EL (cell line): ENCODE measurements around the gene DHFR2.
"Not testable (repeated sequence)": the region's sequence is repeated elsewhere in the genome, so short reads cannot be mapped to it uniquely, and the experiment has no call there.

Experiments used
- DNase-seq: peaks from one replicate; pipeline ENCODE4 v3.0.0-alpha.2; 2016

Gene DHFR2

GRCh38 chr3:94062513-94063404 is at the start of gene DHFR2, which contains the start of gene NSUN3:
TSS of gene DHFR2 (minus strand) at chr3:94062916. CDS start at chr3:94061511, 1,405 bp downstream.
TSS of gene NSUN3 (plus strand) at chr3:94063061. CDS start at chr3:94063127, 66 bp downstream.
- peak; percentile 99 for DNase-seq

- DNase-seq = no peak
Observed at GRCh38 chr3:94110854-94111253, 48.1 kb upstream of the DHFR2 start.

DNA sequence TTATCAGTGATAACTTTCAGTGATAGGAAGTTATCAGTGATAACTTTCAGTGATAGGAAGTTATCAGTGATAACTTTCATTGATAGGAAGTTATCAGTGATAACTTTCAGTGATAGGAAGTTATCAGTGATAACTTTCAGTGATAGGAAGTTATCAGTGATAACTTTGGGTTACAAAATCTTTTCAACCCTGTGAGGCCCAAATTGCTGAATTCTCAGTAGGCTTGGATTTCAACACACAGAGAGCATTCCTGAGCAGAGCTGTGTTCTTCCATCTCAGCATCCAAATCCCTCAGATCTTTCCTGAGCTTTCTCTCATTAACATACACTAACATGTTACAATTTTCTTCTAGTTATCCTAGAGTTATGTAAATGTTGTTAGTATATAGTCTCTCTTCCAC is 47.5 kb upstream of the DHFR2 start:
- DNase-seq = not testable (repeated sequence)

- DNase-seq = no peak
Observed at GRCh38 chr3:94106268-94106667, 43.6 kb upstream of the DHFR2 start.

DNA sequence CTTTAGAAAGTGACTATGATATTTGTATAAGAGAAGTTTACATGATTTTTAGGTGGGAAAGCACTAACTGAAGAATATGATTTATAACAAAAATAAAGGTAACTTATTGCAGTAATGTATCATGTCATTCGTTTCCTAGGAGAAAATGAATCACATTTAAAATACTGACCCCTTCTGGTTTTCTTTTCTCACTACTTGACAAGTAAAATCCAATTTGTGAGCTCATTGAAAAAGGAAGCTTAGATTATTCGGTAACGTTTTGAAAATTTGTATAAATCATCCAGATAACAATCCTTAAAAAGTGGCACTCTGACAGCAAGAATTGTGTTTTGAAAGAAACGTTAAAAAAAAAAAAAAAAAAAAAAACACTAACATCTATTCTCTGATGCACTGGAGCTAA is 39.1 kb upstream of the DHFR2 start:
- peak; percentile 2 for DNase-seq

DNA sequence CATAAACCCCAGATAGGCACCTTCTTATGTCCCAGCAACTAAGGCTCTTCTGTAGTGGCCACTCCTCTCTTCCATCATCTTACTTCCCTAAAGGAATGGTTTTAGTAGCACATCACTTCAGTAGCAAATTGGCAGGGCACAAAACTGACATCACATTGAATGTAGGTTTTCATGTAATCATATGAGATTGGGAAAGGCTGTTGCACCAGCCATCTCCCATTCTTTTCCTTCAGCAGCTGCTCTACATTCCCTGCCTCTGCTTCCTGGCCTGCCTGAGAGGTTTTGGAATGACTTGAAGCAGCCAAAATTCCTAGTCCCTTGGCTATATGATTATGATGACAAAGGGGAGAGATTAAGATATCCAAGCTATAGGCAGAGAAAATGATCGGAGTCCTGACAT is 36.6 kb upstream of the DHFR2 start:
- DNase-seq = no peak

GRCh38 chr3:94098452-94098851 is 35.7 kb upstream of the DHFR2 start:
- no peak for DNase-seq

- no peak for DNase-seq
Observed at GRCh38 chr3:94095111-94095510, 32.4 kb upstream of the DHFR2 start.

- no peak for DNase-seq
Observed at GRCh38 chr3:94093151-94093550, 30.4 kb upstream of the DHFR2 start.

- no peak for DNase-seq
Observed at GRCh38 chr3:94092086-94092485, 29.4 kb upstream of the DHFR2 start.

DNA sequence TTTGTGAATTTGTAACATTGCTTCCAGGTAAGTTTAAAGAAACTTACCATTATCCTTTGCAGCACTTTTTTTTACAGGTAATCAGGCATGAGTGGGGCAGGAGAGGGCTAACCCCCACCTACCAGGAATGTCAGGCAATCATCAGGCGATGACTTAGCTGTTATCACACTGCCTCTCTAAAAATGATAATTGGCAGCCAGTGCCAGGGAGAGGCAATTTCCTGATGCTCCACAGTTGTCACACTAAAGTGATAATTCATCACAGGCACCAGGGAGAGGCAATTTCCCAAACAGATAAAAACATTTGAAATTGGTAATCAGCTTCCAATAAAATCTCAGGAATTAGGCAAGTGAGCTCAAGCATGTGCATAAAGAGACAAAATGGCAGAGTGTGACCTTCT is 26.4 kb upstream of the DHFR2 start:
- DNase-seq = no peak

DNA sequence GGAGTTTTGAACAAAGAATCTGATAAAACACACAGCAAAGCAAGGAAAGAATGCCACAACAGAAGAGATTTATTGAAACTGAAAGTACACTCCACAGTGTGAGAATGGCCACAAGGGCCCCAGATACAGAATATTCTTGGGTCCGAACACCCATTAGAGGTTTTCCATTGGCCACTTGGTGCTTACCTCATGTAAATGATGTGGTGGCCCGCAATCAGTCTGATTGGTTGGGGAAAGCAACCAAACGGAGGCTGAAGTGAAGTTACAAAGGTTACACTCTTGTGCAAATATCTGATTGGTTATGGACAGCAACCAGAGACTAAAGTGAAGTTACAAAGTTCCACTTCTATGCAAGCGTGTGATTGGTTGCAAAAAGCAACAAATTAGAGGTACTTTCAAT is 20.5 kb upstream of the DHFR2 start:
- DNase-seq = no peak

DNA sequence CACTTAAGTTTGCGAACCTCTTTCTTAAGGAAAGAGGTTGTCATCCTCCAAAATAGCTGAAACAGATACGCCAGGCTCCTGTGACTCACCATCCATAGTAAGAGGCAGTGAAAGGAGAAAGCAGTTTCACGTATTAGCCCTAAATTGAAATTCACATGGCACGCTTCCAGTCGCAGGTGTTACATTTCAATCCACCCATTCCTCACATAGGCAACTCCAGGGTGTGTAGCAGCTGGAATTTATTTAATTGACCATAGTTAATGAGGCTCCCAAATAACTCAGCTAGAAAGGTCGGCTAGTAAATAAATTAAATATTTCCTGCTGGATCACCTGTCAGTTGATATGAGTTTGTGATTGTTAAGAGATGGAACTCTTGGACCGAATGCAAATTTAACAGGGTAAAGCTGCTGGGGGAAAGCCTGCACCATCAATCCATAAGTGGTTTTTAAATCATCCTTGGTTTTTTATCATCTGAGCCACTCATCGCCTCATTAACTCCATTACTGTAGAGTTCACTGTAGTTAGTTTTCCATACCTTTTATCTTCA is 19.7 kb upstream of the DHFR2 start:
- no peak for DNase-seq

- no peak for DNase-seq
Observed at GRCh38 chr3:94081884-94082283, 19.2 kb upstream of the DHFR2 start.

- DNase-seq = not testable (repeated sequence)
Observed at GRCh38 chr3:94080552-94080951, 17.8 kb upstream of the DHFR2 start.

DNA sequence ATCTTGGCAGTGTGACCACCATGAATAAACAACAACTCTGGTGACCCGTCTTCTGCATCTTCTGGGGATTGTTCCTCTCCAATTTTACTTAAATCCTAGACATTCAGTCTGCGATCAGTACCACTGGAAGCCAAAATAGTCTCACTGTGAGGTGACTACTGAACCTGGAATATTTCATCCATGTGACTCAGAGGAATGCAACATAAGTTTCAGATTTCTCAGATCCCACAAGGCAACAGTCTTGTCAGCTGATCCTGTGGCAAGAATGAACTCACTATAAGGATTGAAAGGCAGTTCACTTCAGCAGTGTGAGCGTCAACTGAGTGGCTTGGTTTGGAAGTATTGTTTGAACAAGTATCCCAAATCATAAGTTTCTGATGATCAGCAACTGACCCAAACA is 13.3 kb upstream of the DHFR2 start:
- DNase-seq = peak; percentile 32

DNA sequence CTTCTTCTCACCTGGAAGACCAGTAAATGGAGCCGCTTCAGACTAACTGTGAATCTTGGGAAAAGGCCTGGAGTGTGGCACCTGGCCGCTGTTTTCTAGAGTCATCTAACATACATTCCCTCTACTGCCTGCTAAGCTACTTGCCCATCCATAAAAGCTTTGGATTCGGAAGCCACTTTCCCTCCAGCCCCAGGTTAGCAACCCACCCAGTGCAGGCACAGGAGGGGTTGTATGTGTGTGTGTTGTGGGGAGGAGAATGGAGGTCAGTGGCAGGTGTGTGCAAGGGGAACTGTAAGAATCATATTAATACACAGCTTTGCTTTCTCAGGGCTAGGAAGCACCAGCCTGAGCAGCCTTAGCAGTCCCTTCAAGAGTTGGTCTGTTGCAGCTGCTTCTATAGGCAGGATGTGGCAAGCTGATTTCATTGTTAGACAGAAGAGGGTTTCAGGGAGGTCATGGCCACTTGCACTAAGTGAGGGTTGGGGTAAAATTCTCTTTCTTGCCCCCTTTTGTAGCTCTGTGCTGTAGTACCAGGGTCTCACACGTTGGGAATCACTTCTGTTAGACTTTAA is 9.1 kb upstream of the DHFR2 start:
- DNase-seq = no peak

GRCh38 chr3:94070341-94070911 is 7.7 kb upstream of the DHFR2 start:
- DNase-seq = no peak

- DNase-seq = peak; percentile 7
Observed at GRCh38 chr3:94069194-94069813, 6.6 kb upstream of the DHFR2 start.

GRCh38 chr3:94066506-94067500 is 4.1 kb upstream of the DHFR2 start:
- DNase-seq = no peak

DNA sequence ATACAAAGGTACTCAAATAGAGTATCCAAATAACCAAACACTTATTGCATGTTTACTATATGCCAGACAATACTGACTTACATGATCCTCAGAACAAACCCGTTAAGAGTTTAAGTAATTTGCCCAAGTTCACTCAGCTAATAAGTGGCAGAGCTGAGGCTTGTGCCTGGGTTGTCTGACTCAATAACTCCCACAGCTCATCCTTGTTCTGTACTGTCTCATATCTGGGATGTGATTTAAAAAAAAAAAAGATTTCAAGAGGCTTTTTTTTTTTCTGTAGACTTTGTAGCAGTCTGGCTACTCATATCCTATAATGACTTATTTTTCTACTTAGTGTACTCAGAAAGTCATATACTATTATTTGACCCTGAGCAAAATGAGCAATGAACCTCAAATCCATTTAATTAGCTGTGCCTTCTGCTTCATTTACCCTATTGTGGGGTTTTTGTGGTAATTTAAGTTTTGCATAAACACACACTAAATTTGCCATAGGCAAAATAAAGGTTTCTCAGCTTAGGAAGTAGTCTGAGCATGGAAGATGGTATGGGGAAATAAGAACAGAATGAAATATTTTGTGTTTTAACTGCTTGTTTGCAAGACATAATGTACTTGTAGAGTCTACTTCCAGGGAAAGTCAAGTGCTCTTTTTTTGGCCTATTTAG is 3.2 kb upstream of the DHFR2 start:
- no peak for DNase-seq
